HFFc6 (cell line): Measurements from ENCODE around the gene CD44. TPM values are rescaled to one million over a fixed set of nuclear protein-coding genes. Genes with fewer than 3 reads are reported as not detected.
A peak's percentile ranks its signal among the peaks of the same experiment; 100 is the strongest.

Experiments
- DNase-seq: peaks from one replicate; pipeline ENCODE4 v3.0.0-alpha.2; 2018
- H3K27ac Mint-ChIP-seq: 2 replicates; pipeline ENCODE4 v1.8.0; 2020; ENCODE audit warnings: mild to moderate bottlenecking, mixed read lengths
- H3K27me3 Mint-ChIP-seq: 2 replicates; pipeline ENCODE4 v1.8.0; 2021; ENCODE audit warnings: mild to moderate bottlenecking, moderate library complexity, mixed read lengths; ENCODE audit not compliant: insufficient read depth
- H3K36me3 Mint-ChIP-seq: 2 replicates; pipeline ENCODE4 v1.8.0; 2021; ENCODE audit warnings: low read depth, mixed read lengths
- H3K4me1 Mint-ChIP-seq: 2 replicates; pipeline ENCODE4 v1.8.0; 2020; ENCODE audit warnings: low read depth, mixed read lengths
- H3K4me3 Mint-ChIP-seq: 2 replicates; pipeline ENCODE4 v1.8.0; 2020; ENCODE audit warnings: mild to moderate bottlenecking, moderate library complexity, mixed read lengths
- H3K9me3 Mint-ChIP-seq: 2 replicates; pipeline ENCODE4 v1.8.0; 2020; ENCODE audit warnings: mild to moderate bottlenecking, mixed read lengths
- total RNA-seq, 6 experiments: library from RNA; stranded (reverse); fragmentation: NEBNext Ultra II Directional; extraction: Animal tissue kit (Norgen Biotek cat#: 25700); gene quantifications; 2 replicates in 1 of 6; 3 replicates in 5 of 6; pipeline ENCODE4 v1.2.3, GENCODE V29; 2021
- TF ChIP-seq, protein P1 (sequence below): fragments of 200-600 bp; sonication (generic); IDR thresholded peaks from 2 replicates; pipeline ENCODE4 v1.5.0; 2021; ENCODE audit warnings: antibody characterized with exemption, mild to moderate bottlenecking

Gene CD44
- total RNA-seq, 6 experiments from 2014 or later, result 1,912 to 2,221 (median 2,175) TPM

DNA sequence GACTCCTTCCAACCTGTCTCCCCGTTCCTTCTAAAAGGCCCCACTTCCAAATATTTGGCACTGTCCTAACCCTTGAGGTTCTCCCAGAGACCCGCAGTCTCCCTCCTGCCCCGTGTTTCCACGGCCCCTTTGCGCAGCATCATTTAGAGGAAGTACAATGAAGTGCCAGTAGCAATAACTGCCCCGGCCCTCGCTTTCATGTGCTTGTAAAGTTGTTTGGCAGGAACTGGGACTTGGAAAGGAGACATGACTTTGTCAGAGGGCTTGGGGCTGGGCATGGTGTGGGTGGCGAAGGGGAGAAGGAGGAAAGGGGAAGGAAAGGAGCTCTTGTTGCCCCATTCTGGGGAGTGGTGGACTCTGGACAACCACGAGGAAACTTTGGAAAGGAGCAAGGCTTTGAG is 2.6 kb downstream of the CD44 start:
- TF ChIP-seq, protein P1, sequence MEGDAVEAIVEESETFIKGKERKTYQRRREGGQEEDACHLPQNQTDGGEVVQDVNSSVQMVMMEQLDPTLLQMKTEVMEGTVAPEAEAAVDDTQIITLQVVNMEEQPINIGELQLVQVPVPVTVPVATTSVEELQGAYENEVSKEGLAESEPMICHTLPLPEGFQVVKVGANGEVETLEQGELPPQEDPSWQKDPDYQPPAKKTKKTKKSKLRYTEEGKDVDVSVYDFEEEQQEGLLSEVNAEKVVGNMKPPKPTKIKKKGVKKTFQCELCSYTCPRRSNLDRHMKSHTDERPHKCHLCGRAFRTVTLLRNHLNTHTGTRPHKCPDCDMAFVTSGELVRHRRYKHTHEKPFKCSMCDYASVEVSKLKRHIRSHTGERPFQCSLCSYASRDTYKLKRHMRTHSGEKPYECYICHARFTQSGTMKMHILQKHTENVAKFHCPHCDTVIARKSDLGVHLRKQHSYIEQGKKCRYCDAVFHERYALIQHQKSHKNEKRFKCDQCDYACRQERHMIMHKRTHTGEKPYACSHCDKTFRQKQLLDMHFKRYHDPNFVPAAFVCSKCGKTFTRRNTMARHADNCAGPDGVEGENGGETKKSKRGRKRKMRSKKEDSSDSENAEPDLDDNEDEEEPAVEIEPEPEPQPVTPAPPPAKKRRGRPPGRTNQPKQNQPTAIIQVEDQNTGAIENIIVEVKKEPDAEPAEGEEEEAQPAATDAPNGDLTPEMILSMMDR, result no peak
- H3K36me3 Mint-ChIP-seq, result peaks cover 72% of the 10 kb centered on the region
- H3K27ac Mint-ChIP-seq, result peak overlapping the region; percentile 91
- peak overlapping the region; percentile 96 for H3K4me3 Mint-ChIP-seq
- no peak for DNase-seq
- H3K4me1 Mint-ChIP-seq, result peaks cover 77% of the 10 kb centered on the region
- H3K9me3 Mint-ChIP-seq, result peaks cover 7% of the 10 kb centered on the region
- H3K27me3 Mint-ChIP-seq, result peaks cover 46% of the 10 kb centered on the region

DNA sequence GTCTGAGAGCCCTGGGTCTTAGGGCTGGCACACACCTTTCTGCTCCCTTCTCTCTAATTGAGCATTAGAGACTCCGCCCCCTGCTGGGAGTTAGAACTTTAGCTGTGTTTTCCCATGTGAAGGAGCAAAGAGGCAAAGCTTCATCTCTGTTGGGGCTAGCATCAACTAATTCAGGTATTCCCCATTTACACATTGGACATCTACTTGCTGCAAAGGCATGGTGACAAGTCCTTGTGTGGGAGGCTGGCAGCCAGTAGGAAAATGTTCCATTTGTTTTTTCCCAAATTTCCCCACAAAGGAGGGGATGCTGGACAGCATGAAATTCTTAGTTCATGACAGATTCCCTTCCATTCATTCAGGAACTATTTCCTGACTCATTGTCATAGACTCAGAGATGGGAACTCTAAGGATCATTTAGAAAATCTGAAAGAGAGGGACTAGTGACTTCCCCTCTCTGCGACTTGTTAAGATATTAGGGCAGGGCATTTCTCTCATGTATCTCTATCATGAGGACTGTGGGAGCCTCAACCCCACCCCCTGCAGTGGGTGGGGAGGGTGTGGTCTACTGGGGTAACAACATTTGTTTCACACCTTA is 3.6 kb downstream of the CD44 start:
- peak; percentile 74 for DNase-seq
- peaks cover 55% of the 10 kb centered on the region for H3K27me3 Mint-ChIP-seq
- H3K27ac Mint-ChIP-seq, result peak overlapping the region; percentile 91
- TF ChIP-seq, protein P1, result no peak
- peaks cover 77% of the 10 kb centered on the region for H3K36me3 Mint-ChIP-seq
- peaks cover 78% of the 10 kb centered on the region for H3K4me1 Mint-ChIP-seq
- H3K9me3 Mint-ChIP-seq, result peaks cover 7% of the 10 kb centered on the region
- H3K4me3 Mint-ChIP-seq, result peak overlapping the region; percentile 96

DNA sequence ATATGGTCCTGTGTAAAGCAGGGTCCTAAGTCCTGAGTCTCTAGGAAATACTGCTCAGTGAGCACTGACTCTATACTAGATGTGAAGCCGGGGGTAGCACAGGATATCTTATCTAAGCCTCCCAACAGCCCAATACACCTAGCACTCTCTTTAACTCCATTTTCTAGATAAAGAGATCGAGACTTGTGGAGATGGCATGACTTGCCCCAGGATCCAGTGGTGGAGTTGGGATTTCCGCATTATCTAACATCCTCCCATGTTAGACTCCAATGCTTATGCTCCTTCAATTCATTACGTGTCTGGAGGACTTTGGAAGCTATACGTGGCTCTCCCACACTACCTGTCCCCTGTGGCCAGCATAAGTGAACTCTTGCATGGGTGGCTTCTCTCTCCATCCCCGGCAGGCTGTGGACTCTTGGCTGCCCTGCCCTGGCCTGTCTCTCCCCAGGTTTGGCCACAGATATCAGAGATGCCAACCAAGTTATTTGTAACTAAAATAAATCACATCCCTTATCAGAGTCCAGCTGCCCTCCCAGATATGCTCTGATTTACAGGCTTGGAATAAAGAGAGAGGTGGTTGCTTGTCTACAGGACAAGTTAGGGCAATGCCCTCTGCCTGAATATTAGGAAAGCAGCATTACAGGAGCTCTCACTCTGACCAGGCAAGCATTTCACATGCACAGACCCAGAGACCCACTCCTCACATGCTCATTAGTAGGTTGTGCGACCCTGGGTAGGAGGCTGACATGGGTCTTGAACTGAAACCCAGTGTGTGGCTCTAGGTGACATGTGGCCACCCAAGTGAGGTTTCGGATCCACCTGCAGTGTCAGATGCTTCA is 4.5 kb downstream of the CD44 start:
- Mint-ChIP-seq H3K4me1 (peaks cover 78% of the 10 kb centered on the region), H3K4me3 (peak overlapping the region; percentile 96), H3K27ac (peak overlapping the region; percentile 92), H3K36me3 (peaks cover 84% of the 10 kb centered on the region), H3K9me3 (peaks cover 7% of the 10 kb centered on the region), H3K27me3 (peaks cover 59% of the 10 kb centered on the region)
- TF ChIP-seq, protein P1, result no peak
- DNase-seq, result no peak

DNA sequence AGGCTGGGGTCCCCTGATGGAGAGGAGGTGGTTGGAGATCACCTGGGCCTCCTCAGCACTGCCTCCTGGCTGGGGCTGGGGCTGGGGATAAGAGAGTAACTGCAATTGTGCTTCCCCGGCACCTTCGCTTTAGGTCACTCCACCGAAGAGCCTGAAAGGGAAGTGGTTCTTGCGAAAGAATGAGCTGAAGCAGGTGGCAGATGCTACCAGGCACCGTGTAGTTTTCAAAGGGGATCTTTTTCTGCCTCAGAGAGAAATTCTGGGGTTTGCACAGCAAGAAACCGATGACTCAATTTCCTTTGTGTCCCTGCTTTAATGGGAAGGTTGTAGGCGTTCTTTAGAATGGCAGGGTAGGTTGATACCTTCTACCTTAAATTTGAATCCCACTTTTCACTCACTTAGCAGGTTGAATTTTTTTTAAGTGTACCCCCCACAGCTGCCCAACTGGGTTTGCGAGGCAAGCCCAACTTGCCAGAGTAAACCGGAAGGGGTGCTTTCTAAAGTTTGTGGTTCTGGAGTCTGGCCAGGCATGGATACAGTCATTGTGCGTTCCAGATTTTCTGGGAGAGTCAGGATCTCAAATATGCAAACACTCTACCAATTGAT is 5.3 kb downstream of the CD44 start:
- H3K4me3 Mint-ChIP-seq, result peak overlapping the region; percentile 96
- TF ChIP-seq, protein P1, result peak; percentile 25; the same call in 1 of the 2 replicates
- H3K4me1 Mint-ChIP-seq, result peaks cover 82% of the 10 kb centered on the region
- H3K9me3 Mint-ChIP-seq, result peaks cover 7% of the 10 kb centered on the region
- peak overlapping the region; percentile 92 for H3K27ac Mint-ChIP-seq
- H3K36me3 Mint-ChIP-seq, result peaks cover 88% of the 10 kb centered on the region
- peak; percentile 75 for DNase-seq
- H3K27me3 Mint-ChIP-seq, result peaks cover 57% of the 10 kb centered on the region

DNA sequence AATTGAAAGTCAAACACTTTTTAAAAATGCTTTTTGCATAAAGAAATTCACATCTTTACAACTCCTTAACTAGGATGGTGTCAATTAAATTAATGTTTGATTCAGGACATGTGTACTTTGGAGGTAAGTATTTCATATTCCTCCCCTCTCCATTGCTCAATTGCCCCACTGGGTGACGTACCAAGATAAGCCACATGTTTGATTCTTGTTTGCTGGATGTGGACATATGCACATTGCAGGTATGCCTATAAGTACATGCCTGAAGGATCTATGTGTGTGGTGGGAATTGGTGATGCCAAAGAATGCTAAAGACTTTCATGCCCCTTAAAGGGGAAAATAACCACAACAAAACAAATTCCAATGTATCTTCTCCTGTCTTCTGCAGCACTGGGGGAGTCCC is 5.8 kb downstream of the CD44 start:
- peak overlapping the region; percentile 92 for H3K27ac Mint-ChIP-seq
- peaks cover 4% of the 10 kb centered on the region; the same call in 1 of the 2 replicates for H3K9me3 Mint-ChIP-seq
- TF ChIP-seq, protein P1, result no peak; the same call in 1 of the 2 replicates
- peaks cover 88% of the 10 kb centered on the region for H3K4me1 Mint-ChIP-seq
- no peak for DNase-seq
- peaks cover 88% of the 10 kb centered on the region for H3K36me3 Mint-ChIP-seq
- peak overlapping the region; percentile 96 for H3K4me3 Mint-ChIP-seq
- H3K27me3 Mint-ChIP-seq, result peaks cover 51% of the 10 kb centered on the region
